Brain microvascular endothelial cell (primary cell): ENCODE measurements around the gene CIP2A.
"Not testable (repeated sequence)": the region's sequence is repeated elsewhere in the genome, so short reads cannot be mapped to it uniquely, and the experiment has no call there.

Experiments used
- DNase-seq: peaks from one replicate; pipeline ENCODE4 v3.0.0-alpha.2; 2020
- H3K27ac ChIP-seq: fragments of 250-450 bp; sonication (Bioruptor Pico); 2 replicates; pipeline ENCODE4 v1.5.1; 2020; ENCODE audit warnings: mild to moderate bottlenecking, moderate library complexity
- H3K27me3 ChIP-seq: fragments of 250-450 bp; sonication (Bioruptor Pico); replicated peaks from 2 replicates; pipeline ENCODE4 v1.5.1; 2020; ENCODE audit warnings: mild to moderate bottlenecking
- H3K36me3 ChIP-seq: fragments of 250-450 bp; sonication (Bioruptor Pico); replicated peaks from 2 replicates; pipeline ENCODE4 v1.5.1; 2020; ENCODE audit warnings: mild to moderate bottlenecking
- H3K4me3 ChIP-seq: 2 replicates; pipeline ENCODE4 v1.5.1; 2011; ENCODE audit warnings: low read depth, mild to moderate bottlenecking, control low read depth, low read length, moderate library complexity
- in situ Hi-C: cut with HindIII; loops from 2 replicates; pipeline ENCODE4 v1.10.0; 2017; ENCODE audit warnings: low sequenced_read_pairs, low pct_ligation_motif_present
- TF ChIP-seq, protein P1 (sequence below): IDR thresholded peaks from 2 replicates; pipeline ENCODE4 v1.5.1; 2011; ENCODE audit warnings: low read depth, mild to moderate bottlenecking, moderate library complexity, low read length, control low read depth, inconsistent platforms; ENCODE audit errors: missing control alignments

The CIP2A gene

GRCh38 chr3:108589081-108589997 lies at the start of gene CIP2A, which contains the start of gene DZIP3:
TSS of gene CIP2A (minus strand) at chr3:108589438. CDS start at chr3:108589375, 63 bp downstream.
TSS of gene DZIP3 (plus strand) at chr3:108589722. CDS start at chr3:108605407, 15,685 bp downstream.
- peak; percentile 91 for DNase-seq

DNA sequence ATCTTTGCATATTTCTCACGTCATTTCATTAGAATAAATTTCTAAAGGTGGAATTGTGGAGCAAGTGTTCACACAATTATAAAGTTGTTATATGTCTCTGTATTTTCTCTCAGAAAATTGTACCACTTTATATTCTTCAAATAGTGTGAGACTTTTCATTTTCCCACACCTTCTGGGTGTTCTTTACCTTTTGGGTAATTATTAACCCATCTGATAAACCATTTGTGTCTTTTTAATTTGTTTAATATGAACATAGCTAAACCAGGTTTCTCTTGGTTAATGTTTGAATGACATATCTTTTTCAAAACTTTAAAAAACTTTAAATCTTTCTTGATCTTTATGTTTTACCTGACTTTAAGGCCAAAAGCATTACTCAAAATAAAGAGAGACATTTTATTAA lies 40.7 kb upstream of the CIP2A start:
- TF ChIP-seq, protein P1, sequence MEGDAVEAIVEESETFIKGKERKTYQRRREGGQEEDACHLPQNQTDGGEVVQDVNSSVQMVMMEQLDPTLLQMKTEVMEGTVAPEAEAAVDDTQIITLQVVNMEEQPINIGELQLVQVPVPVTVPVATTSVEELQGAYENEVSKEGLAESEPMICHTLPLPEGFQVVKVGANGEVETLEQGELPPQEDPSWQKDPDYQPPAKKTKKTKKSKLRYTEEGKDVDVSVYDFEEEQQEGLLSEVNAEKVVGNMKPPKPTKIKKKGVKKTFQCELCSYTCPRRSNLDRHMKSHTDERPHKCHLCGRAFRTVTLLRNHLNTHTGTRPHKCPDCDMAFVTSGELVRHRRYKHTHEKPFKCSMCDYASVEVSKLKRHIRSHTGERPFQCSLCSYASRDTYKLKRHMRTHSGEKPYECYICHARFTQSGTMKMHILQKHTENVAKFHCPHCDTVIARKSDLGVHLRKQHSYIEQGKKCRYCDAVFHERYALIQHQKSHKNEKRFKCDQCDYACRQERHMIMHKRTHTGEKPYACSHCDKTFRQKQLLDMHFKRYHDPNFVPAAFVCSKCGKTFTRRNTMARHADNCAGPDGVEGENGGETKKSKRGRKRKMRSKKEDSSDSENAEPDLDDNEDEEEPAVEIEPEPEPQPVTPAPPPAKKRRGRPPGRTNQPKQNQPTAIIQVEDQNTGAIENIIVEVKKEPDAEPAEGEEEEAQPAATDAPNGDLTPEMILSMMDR = no peak
- no peak overlapping the region for H3K27ac ChIP-seq
- in situ Hi-C loops = no loop called here
- H3K27me3 ChIP-seq = no peaks in the 10 kb centered on the region
- DNase-seq = no peak
- H3K36me3 ChIP-seq = no peaks in the 10 kb centered on the region
- H3K4me3 ChIP-seq = no peak overlapping the region

More at GRCh38 chr3:108589081-108589997, at the start of gene CIP2A, which contains the start of gene DZIP3:
- Histone ChIP-seq H3K27me3 (no peaks in the 10 kb centered on the region), H3K4me3 (peak within 1 kb of the TSS; percentile 90), H3K36me3 (no peaks in the 10 kb centered on the region), H3K27ac (peak within 1 kb of the TSS; percentile 98)
- in situ Hi-C loops = no loop called here
- TF ChIP-seq, protein P1 = no peak

GRCh38 chr3:108623504-108623903 lies 34.3 kb upstream of the CIP2A start:
- in situ Hi-C loops = no loop called here
- H3K4me3 ChIP-seq = no peak overlapping the region
- H3K27me3 ChIP-seq = no peaks in the 10 kb centered on the region
- H3K36me3 ChIP-seq = no peaks in the 10 kb centered on the region
- TF ChIP-seq, protein P1 = no peak
- DNase-seq = no peak
- H3K27ac ChIP-seq = no peak overlapping the region

DNA sequence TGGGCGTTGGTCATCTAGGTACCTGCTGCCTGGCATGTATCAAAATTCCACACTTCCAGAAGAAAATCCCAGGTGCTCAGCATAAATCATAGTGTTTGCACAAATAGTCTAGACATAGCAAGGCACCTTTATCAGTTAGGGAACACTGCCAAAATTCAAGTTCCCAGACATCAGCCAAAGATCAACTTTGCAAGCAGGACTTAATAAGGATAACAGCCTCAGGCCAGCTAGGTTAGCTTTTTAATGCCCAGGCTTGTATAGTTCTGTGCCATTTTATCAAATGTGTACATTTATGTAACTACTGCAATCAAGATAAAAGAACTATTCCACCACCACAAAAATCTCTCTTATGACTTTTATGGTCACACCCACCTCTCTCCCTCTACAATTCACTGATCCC lies 31.0 kb upstream of the CIP2A start:
- Histone ChIP-seq H3K27ac (no peak overlapping the region), H3K36me3 (no peaks in the 10 kb centered on the region), H3K4me3 (no peak overlapping the region), H3K27me3 (no peaks in the 10 kb centered on the region)
- DNase-seq = no peak
- in situ Hi-C loops = no loop called here
- TF ChIP-seq, protein P1 = no peak

GRCh38 chr3:108616090-108616489 lies 26.9 kb upstream of the CIP2A start:
- H3K27me3 ChIP-seq, H3K36me3 ChIP-seq, in situ Hi-C loops, H3K4me3 ChIP-seq, DNase-seq, H3K27ac ChIP-seq: not testable (repeated sequence)

GRCh38 chr3:108610651-108611050 lies 21.4 kb upstream of the CIP2A start:
- Histone ChIP-seq H3K27ac (no peak overlapping the region), H3K36me3 (no peaks in the 10 kb centered on the region), H3K4me3 (no peak overlapping the region), H3K27me3 (no peaks in the 10 kb centered on the region)
- no peak for DNase-seq
- TF ChIP-seq, protein P1 = no peak
- in situ Hi-C loops = no loop called here
